K562 (cell line): Measurements from ENCODE around the gene NOTCH1. TPM values are rescaled to one million over a fixed set of nuclear protein-coding genes. Genes with fewer than 3 reads are reported as not detected.

Experiments used
- ATAC-seq: fragments of 200-7000 bp; cut with Tn5 transposase; 3 replicates; pipeline ENCODE4 v1.9.1; 2020; ENCODE audit warnings: moderate library complexity
- BruUV-seq: library from RNA; stranded (reverse); fragments of 400-500 nt; replicated peaks from 2 replicates; lab custom pipeline; 2021; lab: Mats Ljungman, UMichigan
- CTCF ChIA-PET: fragments of 300-600 bp; formaldehyde crosslinking; extraction: SDS; loops from one replicate; lab custom pipeline; 2021; ENCODE audit warnings: low intra/inter-chr PET ratio; lab: Yijun Ruan, JAX
- POLR2A ChIA-PET: fragments of 300-600, 350-650 bp; sonication (Branson Sonifier 250); formaldehyde crosslinking; extraction: SDS; loops from one replicate; lab custom pipeline; 2021; ENCODE audit warnings: antibody characterized with exemption, inconsistent platforms; lab: Yijun Ruan, JAX
- DNase-seq, 4 experiments: peaks; one replicate each; pipeline versions ENCODE4 v3.0.0 to v3.0.0-alpha.2; 2011 to 2018; ENCODE audit warnings: low spot score in 3 of 4, mixed read lengths in 3 of 4; ENCODE audit errors: extremely low read depth in 1 of 4
- FAIRE-seq: peaks from 2 replicates; lab custom pipeline; 2011; peaks lifted over from hg19 to GRCh38; lab: Jason Lieb, UNC
- H2AFZ ChIP-seq: 2 replicates; pipeline ENCODE4 v1.6.0; 2011; ENCODE audit warnings: low read depth, low read length, control low read depth, inconsistent platforms
- H3K27ac ChIP-seq: fragments of 200-600 bp; 3 replicates; pipeline ENCODE4 v1.8.0; 2011; ENCODE audit warnings: low read depth, mild to moderate bottlenecking, control low read depth, inconsistent platforms, low read length, moderate library complexity, mixed read lengths; ENCODE audit errors: extremely low read depth
- H3K27me3 ChIP-seq, 2 experiments: fragments of 300-600 bp in 1 of 2; 2 replicates in 1 of 2; 3 replicates in 1 of 2; pipeline versions ENCODE4 v1.6.0 to v1.8.0; 2011; ENCODE audit warnings: inconsistent platforms in 2 of 2, low read length in 2 of 2, mild to moderate bottlenecking in 1 of 2, mixed read lengths in 1 of 2, moderate library complexity in 1 of 2; ENCODE audit not compliant: control insufficient read depth in 2 of 2, insufficient read depth in 2 of 2
- H3K36me3 ChIP-seq: fragments of 300-600 bp; 3 replicates; pipeline ENCODE4 v1.8.0; 2011; ENCODE audit warnings: mild to moderate bottlenecking, low read length, inconsistent platforms; ENCODE audit not compliant: control insufficient read depth, insufficient read depth
- H3K4me1 ChIP-seq, 2 experiments: fragments of 200-600 bp in 1 of 2; replicated peaks in 1 of 2; 2 replicates in 1 of 2; 3 replicates in 1 of 2; pipeline versions ENCODE4 v1.5.1 to v1.8.0; 2011; ENCODE audit warnings: inconsistent platforms in 2 of 2, low read length in 2 of 2, mild to moderate bottlenecking in 1 of 2, mixed read lengths in 1 of 2, moderate library complexity in 1 of 2; ENCODE audit not compliant: control insufficient read depth in 2 of 2, insufficient read depth in 2 of 2
- H3K4me2 ChIP-seq: 2 replicates; pipeline ENCODE4 v1.6.1; 2011; ENCODE audit warnings: low read length, control low read depth, inconsistent platforms, mixed read lengths; ENCODE audit not compliant: insufficient read depth
- H3K4me3 ChIP-seq: fragments of 200-600 bp; sonication (generic), shearing (Covaris generic); 2 replicates; pipeline ENCODE4 v1.5.1; 2016; ENCODE audit warnings: control low read depth, inconsistent platforms
- H3K79me2 ChIP-seq: fragments of 200-600 bp; 3 replicates; pipeline ENCODE4 v1.8.0; 2011; ENCODE audit warnings: low read length, inconsistent platforms; ENCODE audit not compliant: control insufficient read depth, insufficient read depth
- H3K9ac ChIP-seq, 2 experiments: 2 replicates each; pipeline versions ENCODE4 v1.6.0 to v1.6.1; 2011; ENCODE audit warnings: low read depth in 2 of 2, low read length in 2 of 2, control low read depth in 1 of 2, inconsistent platforms in 1 of 2, mild to moderate bottlenecking in 1 of 2, mixed read lengths in 1 of 2; ENCODE audit not compliant: insufficient read depth in 1 of 2
- H3K9me1 ChIP-seq: one replicate; pipeline ENCODE4 v1.6.0; 2011; ENCODE audit warnings: inconsistent platforms, mild to moderate bottlenecking, low read length, moderate library complexity; ENCODE audit not compliant: control insufficient read depth, insufficient read depth
- H3K9me3 ChIP-seq: replicated peaks from 2 replicates; pipeline ENCODE4 v1.5.1; 2011; ENCODE audit warnings: low read depth, low read length, inconsistent platforms; ENCODE audit not compliant: control insufficient read depth, insufficient read depth
- H4K20me1 ChIP-seq: replicated peaks from 2 replicates; pipeline ENCODE4 v1.6.1; 2011; ENCODE audit warnings: low read length, inconsistent platforms, mixed read lengths; ENCODE audit not compliant: control insufficient read depth, insufficient read depth
- HCFC1 ChIP-seq: IDR thresholded peaks from 2 replicates; pipeline ENCODE4 v1.6.1; 2012; ENCODE audit warnings: low read depth, low read length, improper control_type of control experiment
- HDAC8 ChIP-seq: fragments of 450-650 bp; IDR thresholded peaks from 2 replicates; pipeline ENCODE4 v1.6.1; 2016; ENCODE audit warnings: mild to moderate bottlenecking, missing genetic modification characterization, moderate library complexity, missing compliant biosample characterization
- HDGF ChIP-seq: fragments of 450-650 bp; IDR thresholded peaks from 2 replicates; pipeline ENCODE4 v1.6.1; 2016
- HNRNPUL1 ChIP-seq: fragments of 200-400 bp; formaldehyde crosslinking; IDR thresholded peaks from 2 replicates; pipeline ENCODE4 v1.6.1; 2017; ENCODE audit warnings: low read length
- PPARD ChIP-seq: fragments of 250-450 bp; sonication (Bioruptor Pico); IDR thresholded peaks from 2 replicates; pipeline ENCODE4 v1.8.0; 2022; ENCODE audit warnings: inconsistent platforms, mild to moderate bottlenecking, moderate library complexity
- ZBTB7A ChIP-seq: IDR thresholded peaks from 2 replicates; pipeline ENCODE4 v1.6.1; 2011; ENCODE audit warnings: low read depth, mild to moderate bottlenecking, low read length, moderate library complexity, borderline replicate concordance; ENCODE audit not compliant: control insufficient read depth
- ZNF263 ChIP-seq: sonication (generic); formaldehyde crosslinking; IDR thresholded peaks from 2 replicates; pipeline ENCODE4 v1.8.0; 2022; ENCODE audit warnings: mild to moderate bottlenecking, missing genetic modification reagents, borderline replicate concordance
- ZNF282 ChIP-seq: sonication (generic); formaldehyde crosslinking; IDR thresholded peaks from 2 replicates; pipeline ENCODE4 v1.8.1; 2023; ENCODE audit warnings: missing genetic modification reagents
- WGBS: fragments of 100-300 bp; shearing (Covaris generic); methylation state at CpG from one replicate; pipeline ENCODE4 v1.1.6; 2016; ENCODE audit warnings: low coverage, mixed read lengths; ENCODE audit not compliant: insufficient coverage; ENCODE audit errors: missing lambda C conversion rate; 5-methylcytosine and 5-hydroxymethylcytosine counted together
- in situ Hi-C: fragments of 300-500 bp; cut with MboI; formaldehyde crosslinking; loops from 4 replicates; pipeline ENCODE4 v1.15.0; 2018; ENCODE audit warnings: inconsistent platforms, mixed read lengths
- intact Hi-C: fragments of 100-400 bp; cut with micrococcal nuclease; formaldehyde crosslinking; loops from 2 replicates; pipeline ENCODE4 v1.14.2; 2022
- polyA plus RNA-seq, 8 experiments: library from polyadenylated mRNA; depleted of rRNA in 4 of 8; stranded (reverse) in 5 of 8; unstranded in 3 of 8; fragments of >200 nt; fragmentation: Nextera tagmentation in 2 of 8; fragmentation: Illumina TruSeq in 1 of 8; extraction: Ambion mirVana in 2 of 8; extraction: Trizol in 1 of 8; gene quantifications; 2 replicates each; pipeline versions ENCODE4 v1.2.1 to v1.2.3, GENCODE V29; 2011 to 2014; ENCODE audit warnings: inconsistent platforms in 1 of 8, missing spikeins in 1 of 8
- total RNA-seq, 7 experiments: library from RNA; depleted of rRNA in 6 of 7; stranded (reverse); fragments of >200 nt in 6 of 7; fragmentation: Illumina TruSeq in 2 of 7; extraction: Trizol in 2 of 7; gene quantifications; 2 replicates each; pipeline versions ENCODE4 v1.2.1 to v1.2.3, GENCODE V29; 2011 to 2021; ENCODE audit warnings: low replicate concordance in 1 of 7
- TF ChIP-seq, protein P1 (sequence below): sonication (generic); formaldehyde crosslinking; IDR thresholded peaks from 2 replicates; pipeline ENCODE4 v1.8.1; 2023; ENCODE audit warnings: mild to moderate bottlenecking, missing genetic modification reagents
- TF ChIP-seq, protein P2 (sequence below), 3 experiments: fragments of 200-800 bp in 1 of 3; sonication (Bioruptor generic) in 1 of 3; sonication (generic) in 1 of 3; formaldehyde crosslinking in 1 of 3; IDR thresholded peaks; 2 replicates each; pipeline versions ENCODE4 v1.6.1 to v1.8.0; 2016 to 2022; ENCODE audit warnings: mild to moderate bottlenecking in 2 of 3, missing compliant biosample characterization in 2 of 3, missing genetic modification characterization in 2 of 3, missing genetic modification reagents in 1 of 3

Gene NOTCH1
- total and polyA plus RNA-seq, 9 of the 15 experiments (the other 6 are each of a cell fraction or from before 2014, with no cell fraction given): 0.03 to 31.4 (median 2.3) TPM

DNA sequence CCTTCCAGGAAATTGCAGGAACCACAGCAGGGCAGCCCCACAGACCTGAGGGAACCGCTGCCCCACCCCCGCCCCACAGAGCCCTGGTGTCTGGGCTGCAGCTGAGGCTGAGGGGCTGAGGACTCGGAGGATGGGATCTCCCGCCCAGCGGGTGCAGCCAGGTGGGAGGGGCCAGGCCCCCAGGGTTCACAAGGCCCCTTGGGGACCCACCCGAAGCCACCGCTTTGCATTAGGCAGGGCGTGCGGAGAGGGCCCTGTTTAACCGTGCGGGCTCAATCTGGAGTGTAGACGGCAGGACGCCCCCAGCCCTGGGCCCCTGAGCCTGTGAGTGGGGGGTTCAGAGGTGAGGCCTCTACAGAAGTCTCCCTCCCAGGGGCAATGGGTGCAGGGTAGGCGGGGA, 10.8 kb downstream of the NOTCH1 start:
- H3K4me3 ChIP-seq: no peak overlapping the region
- no TSS peak for BruUV-seq
- in situ Hi-C loops: no loop called here
- FAIRE-seq (no peak), DNase-seq (no peak), ATAC-seq (no peak)
- peaks cover 7% of the 10 kb centered on the region; the same call in 1 of the 2 replicates for H4K20me1 ChIP-seq
- H3K9me3 ChIP-seq: no peaks in the 10 kb centered on the region
- peaks cover 11% of the 10 kb centered on the region; the same call in 1 of the 3 replicates for H3K79me2 ChIP-seq
- CTCF ChIA-PET: no interaction called here
- no peaks in the 10 kb centered on the region for H3K27me3 ChIP-seq
- H3K4me2 ChIP-seq: no peak overlapping the region
- POLR2A ChIA-PET: no interaction called here
- intact Hi-C loops: no loop called here
- H3K27ac ChIP-seq: no peak overlapping the region
- peaks cover 5 to 79% of the 10 kb centered on the region in 2 experiments for H3K4me1 ChIP-seq
- WGBS: 82% methylated on average over 10 of the region's 14 CpGs
- peaks cover 2% of the 10 kb centered on the region for H3K9me1 ChIP-seq
- no peak overlapping the region for H2AFZ ChIP-seq
- no peak overlapping the region for H3K9ac ChIP-seq
- 0 out of 3 replicates have a peak, but pooled peaks cover 3% of the 10 kb centered on the region for H3K36me3 ChIP-seq
- no peak for TF ChIP-seq HCFC1
- TF ChIP-seq HDGF: no peak
- no peak for TF ChIP-seq PPARD (CRISPR knock-in tag)
- no peak for TF ChIP-seq ZNF282 (CRISPR knock-in tag)
- TF ChIP-seq, protein P1, sequence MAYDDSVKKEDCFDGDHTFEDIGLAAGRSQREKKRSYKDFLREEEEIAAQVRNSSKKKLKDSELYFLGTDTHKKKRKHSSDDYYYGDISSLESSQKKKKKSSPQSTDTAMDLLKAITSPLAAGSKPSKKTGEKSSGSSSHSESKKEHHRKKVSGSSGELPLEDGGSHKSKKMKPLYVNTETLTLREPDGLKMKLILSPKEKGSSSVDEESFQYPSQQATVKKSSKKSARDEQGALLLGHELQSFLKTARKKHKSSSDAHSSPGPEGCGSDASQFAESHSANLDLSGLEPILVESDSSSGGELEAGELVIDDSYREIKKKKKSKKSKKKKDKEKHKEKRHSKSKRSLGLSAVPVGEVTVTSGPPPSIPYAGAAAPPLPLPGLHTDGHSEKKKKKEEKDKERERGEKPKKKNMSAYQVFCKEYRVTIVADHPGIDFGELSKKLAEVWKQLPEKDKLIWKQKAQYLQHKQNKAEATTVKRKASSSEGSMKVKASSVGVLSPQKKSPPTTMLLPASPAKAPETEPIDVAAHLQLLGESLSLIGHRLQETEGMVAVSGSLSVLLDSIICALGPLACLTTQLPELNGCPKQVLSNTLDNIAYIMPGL (CRISPR knock-in tag): no peak
- TF ChIP-seq, protein P2, sequence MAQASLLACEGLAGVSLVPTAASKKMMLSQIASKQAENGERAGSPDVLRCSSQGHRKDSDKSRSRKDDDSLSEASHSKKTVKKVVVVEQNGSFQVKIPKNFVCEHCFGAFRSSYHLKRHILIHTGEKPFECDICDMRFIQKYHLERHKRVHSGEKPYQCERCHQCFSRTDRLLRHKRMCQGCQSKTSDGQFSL (CRISPR knock-in tag; IDR thresholded peaks at IDR 0.05): no peak
- TF ChIP-seq, protein P2 (tag; IDR thresholded peaks at IDR 0.05): no peak
- TF ChIP-seq HNRNPUL1: no peak
- peak; percentile 56; the same call in 1 of the 2 replicates for TF ChIP-seq ZBTB7A
- TF ChIP-seq HDAC8 (tag): no peak
- TF ChIP-seq ZNF263 (CRISPR knock-in tag): peak; percentile 77
